ENCODE data around the gene RNF157. TPM values are rescaled to one million over a fixed set of nuclear protein-coding genes. Genes with fewer than 3 reads are reported as not detected.

RNF157 gene
- total and polyA plus RNA-seq, 9 of the 15 experiments (the other 6 are each of a cell fraction or from before 2014, with no cell fraction given): 8.1 to 31.7 (median 20.8) TPM

- TF ChIP-seq, protein P1, sequence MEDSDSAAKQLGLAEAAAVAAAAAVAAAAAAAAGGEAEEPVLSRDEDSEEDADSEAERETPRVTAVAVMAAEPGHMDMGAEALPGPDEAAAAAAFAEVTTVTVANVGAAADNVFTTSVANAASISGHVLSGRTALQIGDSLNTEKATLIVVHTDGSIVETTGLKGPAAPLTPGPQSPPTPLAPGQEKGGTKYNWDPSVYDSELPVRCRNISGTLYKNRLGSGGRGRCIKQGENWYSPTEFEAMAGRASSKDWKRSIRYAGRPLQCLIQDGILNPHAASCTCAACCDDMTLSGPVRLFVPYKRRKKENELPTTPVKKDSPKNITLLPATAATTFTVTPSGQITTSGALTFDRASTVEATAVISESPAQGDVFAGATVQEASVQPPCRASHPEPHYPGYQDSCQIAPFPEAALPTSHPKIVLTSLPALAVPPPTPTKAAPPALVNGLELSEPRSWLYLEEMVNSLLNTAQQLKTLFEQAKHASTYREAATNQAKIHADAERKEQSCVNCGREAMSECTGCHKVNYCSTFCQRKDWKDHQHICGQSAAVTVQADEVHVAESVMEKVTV (CRISPR knock-in tag; IDR thresholded peaks at IDR 0.05): peak; percentile 45; the same call in 1 of the 2 replicates
- TF ChIP-seq HIVEP1 (CRISPR knock-in tag; IDR thresholded peaks at IDR 0.05): no peak
- TF ChIP-seq FOXM1 (IDR thresholded peaks at IDR 0.05; ENCODE audit: low read depth): no peak
- no peak for TF ChIP-seq FOXM1 (CRISPR knock-in tag; IDR thresholded peaks at IDR 0.05; ENCODE audit: low read depth)
- no peak; the same call in 1 of the 2 replicates for TF ChIP-seq NR2C2 (CRISPR knock-in tag; IDR thresholded peaks at IDR 0.05)
- TF ChIP-seq NR2C2 (tag; IDR thresholded peaks at IDR 0.05): peak; percentile 95
- TF ChIP-seq XRCC5 (IDR thresholded peaks at IDR 0.05; ENCODE audit: low read depth, low read length): peak; percentile 60; the same call in 1 of the 2 replicates
- TF ChIP-seq ILK (tag; IDR thresholded peaks at IDR 0.05; ENCODE audit: borderline replicate concordance, low read depth): no peak
- TF ChIP-seq, protein P2, sequence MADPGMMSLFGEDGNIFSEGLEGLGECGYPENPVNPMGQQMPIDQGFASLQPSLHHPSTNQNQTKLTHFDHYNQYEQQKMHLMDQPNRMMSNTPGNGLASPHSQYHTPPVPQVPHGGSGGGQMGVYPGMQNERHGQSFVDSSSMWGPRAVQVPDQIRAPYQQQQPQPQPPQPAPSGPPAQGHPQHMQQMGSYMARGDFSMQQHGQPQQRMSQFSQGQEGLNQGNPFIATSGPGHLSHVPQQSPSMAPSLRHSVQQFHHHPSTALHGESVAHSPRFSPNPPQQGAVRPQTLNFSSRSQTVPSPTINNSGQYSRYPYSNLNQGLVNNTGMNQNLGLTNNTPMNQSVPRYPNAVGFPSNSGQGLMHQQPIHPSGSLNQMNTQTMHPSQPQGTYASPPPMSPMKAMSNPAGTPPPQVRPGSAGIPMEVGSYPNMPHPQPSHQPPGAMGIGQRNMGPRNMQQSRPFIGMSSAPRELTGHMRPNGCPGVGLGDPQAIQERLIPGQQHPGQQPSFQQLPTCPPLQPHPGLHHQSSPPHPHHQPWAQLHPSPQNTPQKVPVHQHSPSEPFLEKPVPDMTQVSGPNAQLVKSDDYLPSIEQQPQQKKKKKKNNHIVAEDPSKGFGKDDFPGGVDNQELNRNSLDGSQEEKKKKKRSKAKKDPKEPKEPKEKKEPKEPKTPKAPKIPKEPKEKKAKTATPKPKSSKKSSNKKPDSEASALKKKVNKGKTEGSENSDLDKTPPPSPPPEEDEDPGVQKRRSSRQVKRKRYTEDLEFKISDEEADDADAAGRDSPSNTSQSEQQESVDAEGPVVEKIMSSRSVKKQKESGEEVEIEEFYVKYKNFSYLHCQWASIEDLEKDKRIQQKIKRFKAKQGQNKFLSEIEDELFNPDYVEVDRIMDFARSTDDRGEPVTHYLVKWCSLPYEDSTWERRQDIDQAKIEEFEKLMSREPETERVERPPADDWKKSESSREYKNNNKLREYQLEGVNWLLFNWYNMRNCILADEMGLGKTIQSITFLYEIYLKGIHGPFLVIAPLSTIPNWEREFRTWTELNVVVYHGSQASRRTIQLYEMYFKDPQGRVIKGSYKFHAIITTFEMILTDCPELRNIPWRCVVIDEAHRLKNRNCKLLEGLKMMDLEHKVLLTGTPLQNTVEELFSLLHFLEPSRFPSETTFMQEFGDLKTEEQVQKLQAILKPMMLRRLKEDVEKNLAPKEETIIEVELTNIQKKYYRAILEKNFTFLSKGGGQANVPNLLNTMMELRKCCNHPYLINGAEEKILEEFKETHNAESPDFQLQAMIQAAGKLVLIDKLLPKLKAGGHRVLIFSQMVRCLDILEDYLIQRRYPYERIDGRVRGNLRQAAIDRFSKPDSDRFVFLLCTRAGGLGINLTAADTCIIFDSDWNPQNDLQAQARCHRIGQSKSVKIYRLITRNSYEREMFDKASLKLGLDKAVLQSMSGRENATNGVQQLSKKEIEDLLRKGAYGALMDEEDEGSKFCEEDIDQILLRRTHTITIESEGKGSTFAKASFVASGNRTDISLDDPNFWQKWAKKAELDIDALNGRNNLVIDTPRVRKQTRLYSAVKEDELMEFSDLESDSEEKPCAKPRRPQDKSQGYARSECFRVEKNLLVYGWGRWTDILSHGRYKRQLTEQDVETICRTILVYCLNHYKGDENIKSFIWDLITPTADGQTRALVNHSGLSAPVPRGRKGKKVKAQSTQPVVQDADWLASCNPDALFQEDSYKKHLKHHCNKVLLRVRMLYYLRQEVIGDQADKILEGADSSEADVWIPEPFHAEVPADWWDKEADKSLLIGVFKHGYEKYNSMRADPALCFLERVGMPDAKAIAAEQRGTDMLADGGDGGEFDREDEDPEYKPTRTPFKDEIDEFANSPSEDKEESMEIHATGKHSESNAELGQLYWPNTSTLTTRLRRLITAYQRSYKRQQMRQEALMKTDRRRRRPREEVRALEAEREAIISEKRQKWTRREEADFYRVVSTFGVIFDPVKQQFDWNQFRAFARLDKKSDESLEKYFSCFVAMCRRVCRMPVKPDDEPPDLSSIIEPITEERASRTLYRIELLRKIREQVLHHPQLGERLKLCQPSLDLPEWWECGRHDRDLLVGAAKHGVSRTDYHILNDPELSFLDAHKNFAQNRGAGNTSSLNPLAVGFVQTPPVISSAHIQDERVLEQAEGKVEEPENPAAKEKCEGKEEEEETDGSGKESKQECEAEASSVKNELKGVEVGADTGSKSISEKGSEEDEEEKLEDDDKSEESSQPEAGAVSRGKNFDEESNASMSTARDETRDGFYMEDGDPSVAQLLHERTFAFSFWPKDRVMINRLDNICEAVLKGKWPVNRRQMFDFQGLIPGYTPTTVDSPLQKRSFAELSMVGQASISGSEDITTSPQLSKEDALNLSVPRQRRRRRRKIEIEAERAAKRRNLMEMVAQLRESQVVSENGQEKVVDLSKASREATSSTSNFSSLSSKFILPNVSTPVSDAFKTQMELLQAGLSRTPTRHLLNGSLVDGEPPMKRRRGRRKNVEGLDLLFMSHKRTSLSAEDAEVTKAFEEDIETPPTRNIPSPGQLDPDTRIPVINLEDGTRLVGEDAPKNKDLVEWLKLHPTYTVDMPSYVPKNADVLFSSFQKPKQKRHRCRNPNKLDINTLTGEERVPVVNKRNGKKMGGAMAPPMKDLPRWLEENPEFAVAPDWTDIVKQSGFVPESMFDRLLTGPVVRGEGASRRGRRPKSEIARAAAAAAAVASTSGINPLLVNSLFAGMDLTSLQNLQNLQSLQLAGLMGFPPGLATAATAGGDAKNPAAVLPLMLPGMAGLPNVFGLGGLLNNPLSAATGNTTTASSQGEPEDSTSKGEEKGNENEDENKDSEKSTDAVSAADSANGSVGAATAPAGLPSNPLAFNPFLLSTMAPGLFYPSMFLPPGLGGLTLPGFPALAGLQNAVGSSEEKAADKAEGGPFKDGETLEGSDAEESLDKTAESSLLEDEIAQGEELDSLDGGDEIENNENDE (IDR thresholded peaks at IDR 0.05; ENCODE audit: low read depth, low read length): no peak
- TF ChIP-seq ZNF212 (CRISPR knock-in tag; IDR thresholded peaks at IDR 0.05): no peak
- no peak for TF ChIP-seq GABPA (tag; conservative IDR thresholded peaks at IDR 0.05; ENCODE audit: low read depth)
- TF ChIP-seq, protein P3, sequence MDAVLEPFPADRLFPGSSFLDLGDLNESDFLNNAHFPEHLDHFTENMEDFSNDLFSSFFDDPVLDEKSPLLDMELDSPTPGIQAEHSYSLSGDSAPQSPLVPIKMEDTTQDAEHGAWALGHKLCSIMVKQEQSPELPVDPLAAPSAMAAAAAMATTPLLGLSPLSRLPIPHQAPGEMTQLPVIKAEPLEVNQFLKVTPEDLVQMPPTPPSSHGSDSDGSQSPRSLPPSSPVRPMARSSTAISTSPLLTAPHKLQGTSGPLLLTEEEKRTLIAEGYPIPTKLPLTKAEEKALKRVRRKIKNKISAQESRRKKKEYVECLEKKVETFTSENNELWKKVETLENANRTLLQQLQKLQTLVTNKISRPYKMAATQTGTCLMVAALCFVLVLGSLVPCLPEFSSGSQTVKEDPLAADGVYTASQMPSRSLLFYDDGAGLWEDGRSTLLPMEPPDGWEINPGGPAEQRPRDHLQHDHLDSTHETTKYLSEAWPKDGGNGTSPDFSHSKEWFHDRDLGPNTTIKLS (IDR thresholded peaks at IDR 0.05; ENCODE audit: borderline replicate concordance, low read depth): no peak
Measured at GRCh38 chr17:76182016-76182764, 58.1 kb downstream of the RNF157 start (continued).
